Measurements from ENCODE around the gene LCLAT1. TPM values are rescaled to one million over a fixed set of nuclear protein-coding genes. Genes with fewer than 3 reads are reported as not detected.

Gene LCLAT1
- total and polyA plus RNA-seq, 4 donors: 2.4 to 14.6 (median 10.7) TPM

- no peaks in the 10 kb centered on the region for H3K9me3 ChIP-seq (ENCODE audit: control insufficient read depth in 4 of 4, low read length in 3 of 4)
- no peak for DNase-seq (ENCODE audit: low spot score)
- no peak for TF ChIP-seq ZBTB33 (IDR thresholded peaks at IDR 0.05)
- TF ChIP-seq REST (IDR thresholded peaks at IDR 0.05): no peak
- TF ChIP-seq GABPA (IDR thresholded peaks at IDR 0.05 in 1 of 2, conservative IDR thresholded peaks at IDR 0.05 in 1 of 2): no peak
- no peak for TF ChIP-seq YY1 (IDR thresholded peaks at IDR 0.05)
- no peak for TF ChIP-seq HNF4G (IDR thresholded peaks at IDR 0.05)
- TF ChIP-seq HNF4A (conservative IDR thresholded peaks at IDR 0.05): no peak
- no peak for TF ChIP-seq RAD21 (IDR thresholded peaks at IDR 0.05)
- TF ChIP-seq MAX (IDR thresholded peaks at IDR 0.05): no peak
- TF ChIP-seq SP1 (IDR thresholded peaks at IDR 0.05): no peak
- TF ChIP-seq FOXA1 (IDR thresholded peaks at IDR 0.05): no peak
- no peak for TF ChIP-seq RXRA (IDR thresholded peaks at IDR 0.05)
- no peak for TF ChIP-seq ATF3 (IDR thresholded peaks at IDR 0.05)
- no peak for TF ChIP-seq JUND (IDR thresholded peaks at IDR 0.05)
- no peak for TF ChIP-seq CTCF (IDR thresholded peaks at IDR 0.05; ENCODE audit: low read depth, low read length, missing input control)
- TF ChIP-seq NR2F2 (IDR thresholded peaks at IDR 0.05): no peak
- TF ChIP-seq TAF1 (conservative IDR thresholded peaks at IDR 0.05): no peak
- H3K9ac ChIP-seq (ENCODE audit: low read depth in 1 of 2, low read length in 2 of 2): no peak overlapping the region
- H3K36me3 ChIP-seq (ENCODE audit: control insufficient read depth in 4 of 4, insufficient read depth in 3 of 4, low read depth in 1 of 4, low read length in 3 of 4): no peaks in the 10 kb centered on the region
- H3K4me3 ChIP-seq (ENCODE audit: low read depth in 1 of 3, low read length in 3 of 3): no peak overlapping the region
- no peak overlapping the region for H3K27ac ChIP-seq (ENCODE audit: low read depth in 1 of 2, low read length in 2 of 2)
- no peaks in the 10 kb centered on the region for H3K4me1 ChIP-seq (ENCODE audit: control insufficient read depth in 4 of 4, insufficient read depth in 4 of 4, low read length in 3 of 4)
- WGBS: 86% methylated on average over 8 of the region's 8 CpGs
- no peaks in the 10 kb centered on the region for H3K27me3 ChIP-seq (ENCODE audit: control insufficient read depth in 4 of 4, insufficient read depth in 4 of 4, low read length in 3 of 4)
These were observed 13.3 kb upstream of the LCLAT1 start for GRCh38 chr2:30433541-30434299.
